Ectodermal cell (in vitro differentiated cells): ENCODE results near the gene SSTR3.

Source experiments
- H3K27ac ChIP-seq: 2 replicates; pipeline ENCODE4 v1.7.0; 2013; ENCODE audit warnings: mild to moderate bottlenecking, low read depth, low read length; ENCODE audit not compliant: insufficient read depth, poor library complexity, severe bottlenecking
- H3K27me3 ChIP-seq: 2 replicates; pipeline ENCODE4 v1.7.0; 2013; ENCODE audit warnings: mild to moderate bottlenecking, low read length; ENCODE audit not compliant: insufficient read depth, control insufficient read depth, poor library complexity, severe bottlenecking
- H3K36me3 ChIP-seq: one replicate; pipeline ENCODE4 v1.7.0; 2013; ENCODE audit warnings: low read length; ENCODE audit not compliant: control insufficient read depth, insufficient read depth
- H3K4me1 ChIP-seq: one replicate; pipeline ENCODE4 v1.7.0; 2013; ENCODE audit warnings: low read length; ENCODE audit not compliant: control insufficient read depth, insufficient read depth
- H3K4me3 ChIP-seq: 2 replicates; pipeline ENCODE4 v1.7.0; 2013; ENCODE audit warnings: low read depth, low read length, control low read depth; ENCODE audit not compliant: insufficient read depth
- H3K9me3 ChIP-seq: 2 replicates; pipeline ENCODE4 v1.7.0; 2013; ENCODE audit warnings: mild to moderate bottlenecking, low read length, moderate library complexity; ENCODE audit not compliant: control insufficient read depth
- WGBS, 2 experiments: methylation state at CpG; one replicate each; pipeline ENCODE4 v1.1.7; 2013; ENCODE audit warnings: missing lambda C conversion rate in 2 of 2; 5-methylcytosine and 5-hydroxymethylcytosine counted together

The SSTR3 gene

DNA sequence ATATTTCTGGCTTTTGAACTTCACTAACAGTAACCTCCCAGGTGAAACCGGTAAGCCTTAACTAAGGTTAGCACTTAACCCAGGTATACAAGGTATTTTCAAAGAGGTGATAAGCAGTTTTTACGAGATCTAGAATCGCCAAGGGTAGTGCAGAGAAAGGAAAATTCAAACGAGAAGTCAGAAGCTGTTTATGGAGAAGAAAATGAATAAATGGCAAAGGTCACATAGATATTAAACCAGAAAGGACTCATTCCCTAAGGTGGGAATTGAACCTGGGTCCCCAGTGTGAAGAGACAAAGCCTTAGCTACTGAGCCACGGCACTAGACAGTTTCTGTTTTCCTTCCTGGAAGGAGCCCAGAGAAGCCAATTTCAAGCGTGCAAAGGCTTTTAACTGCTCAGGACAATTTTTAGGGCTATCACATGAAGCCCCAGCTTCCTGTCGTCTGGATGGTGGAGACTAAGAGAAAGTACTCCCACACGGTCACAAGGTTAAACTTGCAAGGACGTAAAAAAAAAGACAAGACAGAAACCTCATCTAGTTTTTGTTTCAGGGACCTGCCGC, 18.6 kb downstream of the SSTR3 start:
- Histone ChIP-seq H3K27me3 (no peaks in the 10 kb centered on the region), H3K4me1 (peaks cover 19% of the 10 kb centered on the region), H3K27ac (no peak overlapping the region), H3K36me3 (no peaks in the 10 kb centered on the region), H3K9me3 (no peaks in the 10 kb centered on the region), H3K4me3 (no peak overlapping the region)
- 95 to 96% methylated on average over 10 of the region's 10 CpGs for WGBS, 2 experiments

DNA sequence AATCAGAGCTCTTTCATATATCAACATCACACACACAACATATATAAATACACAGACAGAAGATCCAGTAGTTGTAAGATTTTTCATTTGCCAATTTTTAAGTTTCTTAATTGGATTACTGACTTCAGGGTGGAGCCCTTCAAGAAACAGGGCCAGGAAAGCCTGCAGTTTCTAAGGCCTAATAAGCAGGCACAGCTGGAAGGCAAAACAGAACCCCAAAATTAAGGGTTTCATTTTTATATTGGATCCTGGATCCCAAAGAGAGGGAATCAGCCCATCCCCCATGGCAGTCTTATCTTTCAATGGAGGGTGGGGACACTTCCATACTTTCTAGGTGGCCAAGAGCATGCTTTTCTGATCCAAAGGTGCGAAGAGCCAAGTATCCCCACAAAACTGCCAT, 19.5 kb downstream of the SSTR3 start:
- Histone ChIP-seq H3K27ac (no peak overlapping the region), H3K4me1 (peaks cover 23% of the 10 kb centered on the region), H3K9me3 (no peaks in the 10 kb centered on the region), H3K27me3 (no peaks in the 10 kb centered on the region), H3K36me3 (no peaks in the 10 kb centered on the region), H3K4me3 (no peak overlapping the region)
- WGBS, 2 experiments = 98 to 100% methylated on average over 1 of the region's 1 CpG

- H3K27ac ChIP-seq = no peak overlapping the region
- 96 to 98% methylated on average over 2 of the region's 2 CpGs for WGBS, 2 experiments
These were observed 20.1 kb downstream of the SSTR3 start for GRCh38 chr22:37192204-37192603.

DNA sequence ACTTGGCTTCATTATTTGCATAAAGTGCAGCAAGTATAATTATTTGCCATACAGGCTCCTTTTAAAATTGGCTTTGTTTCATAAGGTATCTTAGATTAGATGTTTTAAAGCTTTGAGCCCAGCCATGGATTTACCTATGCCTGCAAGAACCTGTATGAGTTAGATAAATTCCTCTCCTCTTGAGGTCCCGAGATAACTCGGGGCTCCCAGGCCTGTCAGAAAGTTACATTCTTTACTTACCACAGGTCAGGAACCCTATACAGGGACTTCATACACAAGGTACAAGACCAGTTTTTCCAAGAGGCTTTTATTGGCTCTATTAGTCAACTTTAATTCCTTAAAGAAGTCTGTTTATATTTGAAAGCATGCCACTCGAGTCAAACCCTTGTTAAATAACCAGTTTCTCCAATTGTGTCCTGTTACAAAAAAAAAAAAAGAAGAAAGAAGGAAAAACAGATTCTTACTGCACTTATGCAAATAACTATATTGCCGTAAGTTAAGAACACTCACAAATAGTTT, 22.0 kb downstream of the SSTR3 start:
- H3K27ac ChIP-seq = no peak overlapping the region
- H3K9me3 ChIP-seq = no peaks in the 10 kb centered on the region
- H3K27me3 ChIP-seq = no peaks in the 10 kb centered on the region
- no peaks in the 10 kb centered on the region for H3K36me3 ChIP-seq
- 93 to 96% methylated on average over 3 to 4 of the region's 4 CpGs for WGBS, 2 experiments
- H3K4me1 ChIP-seq = peaks cover 26% of the 10 kb centered on the region
- H3K4me3 ChIP-seq = no peak overlapping the region

More at GRCh38 chr22:37192204-37192603, 20.1 kb downstream of the SSTR3 start:
- no peaks in the 10 kb centered on the region for H3K36me3 ChIP-seq
- H3K9me3 ChIP-seq = no peaks in the 10 kb centered on the region
- H3K4me3 ChIP-seq = no peak overlapping the region
- no peaks in the 10 kb centered on the region for H3K27me3 ChIP-seq
- peaks cover 26% of the 10 kb centered on the region for H3K4me1 ChIP-seq

- Histone ChIP-seq H3K4me1 (peaks cover 26% of the 10 kb centered on the region), H3K4me3 (no peak overlapping the region), H3K27ac (peak overlapping the region; percentile 86)
These were observed 23.3 kb downstream of the SSTR3 start for GRCh38 chr22:37188901-37189466.

GRCh38 chr22:37187891-37188761, 24.2 kb downstream of the SSTR3 start, which contains the start of gene C1QTNF6:
TSS of gene C1QTNF6 (minus strand) at chr22:37188247. CDS start at chr22:37188213, 34 bp downstream.
- no peaks in the 10 kb centered on the region for H3K9me3 ChIP-seq
- H3K4me3 ChIP-seq = peak within 1 kb of the TSS; percentile 33
- peaks cover 26% of the 10 kb centered on the region for H3K4me1 ChIP-seq
- 14 to 18% methylated on average over 16 to 17 of the region's 17 CpGs for WGBS, 2 experiments
- no peaks in the 10 kb centered on the region for H3K27me3 ChIP-seq
- H3K36me3 ChIP-seq = no peaks in the 10 kb centered on the region
- peak within 1 kb of the TSS; percentile 86 for H3K27ac ChIP-seq

More at GRCh38 chr22:37188901-37189466, 23.3 kb downstream of the SSTR3 start:
- Histone ChIP-seq H3K9me3 (no peaks in the 10 kb centered on the region), H3K27me3 (no peaks in the 10 kb centered on the region), H3K36me3 (no peaks in the 10 kb centered on the region)
- 66 to 83% methylated on average over 1 to 2 of the region's 2 CpGs for WGBS, 2 experiments

DNA sequence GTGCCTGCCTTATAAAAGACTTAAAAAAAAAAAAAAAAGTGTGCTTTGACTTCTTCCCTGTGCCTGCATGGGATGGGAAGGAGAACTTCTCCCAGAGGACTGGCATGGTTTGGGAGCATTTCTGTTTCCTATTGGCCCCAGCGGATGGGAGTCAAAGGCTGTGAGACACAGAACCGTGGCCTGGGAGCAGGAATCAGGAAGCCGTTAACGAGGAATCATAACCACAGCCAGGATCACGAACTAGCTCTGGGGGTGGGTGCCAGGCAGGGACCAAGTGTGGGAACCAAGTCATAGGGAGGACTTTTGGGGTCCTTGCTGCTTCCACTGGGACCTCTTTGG, 24.8 kb downstream of the SSTR3 start:
- Histone ChIP-seq H3K4me3 (peak overlapping the region; percentile 33), H3K4me1 (peaks cover 26% of the 10 kb centered on the region), H3K36me3 (no peaks in the 10 kb centered on the region), H3K27ac (peak overlapping the region; percentile 86), H3K27me3 (no peaks in the 10 kb centered on the region), H3K9me3 (no peaks in the 10 kb centered on the region)
- 33 to 38% methylated on average over 5 of the region's 5 CpGs for WGBS, 2 experiments

- H3K9me3 ChIP-seq = no peaks in the 10 kb centered on the region
- H3K27me3 ChIP-seq = no peaks in the 10 kb centered on the region
- H3K4me1 ChIP-seq = peaks cover 26% of the 10 kb centered on the region
- WGBS, 2 experiments = 88 to 97% methylated on average over 4 of the region's 4 CpGs
- H3K4me3 ChIP-seq = no peak overlapping the region
- no peak overlapping the region for H3K27ac ChIP-seq
- no peaks in the 10 kb centered on the region for H3K36me3 ChIP-seq
These were observed 25.2 kb downstream of the SSTR3 start for GRCh38 chr22:37186997-37187522.

DNA sequence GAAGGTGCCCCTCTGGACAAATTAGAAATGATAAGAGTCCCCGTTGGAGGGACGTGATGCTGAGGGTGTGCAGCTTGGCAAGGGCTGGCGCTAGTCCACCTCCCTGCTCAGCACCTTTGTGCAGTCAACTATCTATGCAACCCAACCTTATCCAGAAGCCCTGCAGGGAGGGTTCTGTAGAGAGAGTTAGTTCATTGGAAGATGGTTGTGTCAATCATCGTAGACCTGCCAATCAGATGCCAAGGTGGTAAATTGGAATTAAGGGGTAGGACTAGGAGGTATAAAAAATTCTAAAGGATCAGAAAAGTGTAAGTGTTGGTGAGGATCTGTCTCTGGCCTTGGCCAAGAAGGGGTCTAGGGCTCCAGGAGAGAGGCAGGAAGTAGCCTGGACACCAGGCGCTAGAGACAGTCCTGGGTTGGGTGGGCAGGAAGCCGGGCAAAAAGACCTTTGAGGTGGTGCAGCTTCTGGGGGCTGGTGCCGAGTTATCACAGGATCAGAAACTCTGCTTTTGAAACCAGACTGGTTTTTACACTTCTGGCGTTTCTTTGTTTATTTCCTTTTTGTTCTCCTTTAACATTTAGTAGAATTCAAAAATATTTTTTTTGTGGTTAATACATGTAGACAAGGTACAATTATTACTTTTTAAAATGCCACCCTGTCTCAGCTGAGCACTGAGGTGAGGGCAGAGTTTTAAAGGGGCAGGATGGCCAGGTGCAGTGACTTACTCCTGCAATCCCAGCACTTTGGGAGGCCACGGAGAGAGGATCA, 25.9 kb downstream of the SSTR3 start:
- peaks cover 26% of the 10 kb centered on the region for H3K4me1 ChIP-seq
- H3K27me3 ChIP-seq = no peaks in the 10 kb centered on the region
- no peak overlapping the region for H3K27ac ChIP-seq
- no peaks in the 10 kb centered on the region for H3K36me3 ChIP-seq
- 86 to 91% methylated on average over 9 of the region's 9 CpGs for WGBS, 2 experiments
- no peaks in the 10 kb centered on the region for H3K9me3 ChIP-seq
- no peak overlapping the region for H3K4me3 ChIP-seq
